SIG-M5 treated with dmso at 0.1 percent for 504 hours (cell line): ENCODE measurements around the gene SFTPB.

Source experiments
- DNase-seq: peaks from one replicate; lab custom pipeline; 2025; ENCODE audit not compliant: unreplicated experiment; lab: John Stamatoyannopoulos, UW

The SFTPB gene

GRCh38 chr2:85702800-85703199, 34.8 kb upstream of the SFTPB start:
- no peak for DNase-seq

GRCh38 chr2:85702172-85702571, 34.2 kb upstream of the SFTPB start:
- DNase-seq, result no peak

- peak; percentile 73 for DNase-seq
These were observed 31.3 kb upstream of the SFTPB start for GRCh38 chr2:85699325-85699724.

GRCh38 chr2:85698880-85699254, 30.9 kb upstream of the SFTPB start:
- DNase-seq, result peak; percentile 98

DNA sequence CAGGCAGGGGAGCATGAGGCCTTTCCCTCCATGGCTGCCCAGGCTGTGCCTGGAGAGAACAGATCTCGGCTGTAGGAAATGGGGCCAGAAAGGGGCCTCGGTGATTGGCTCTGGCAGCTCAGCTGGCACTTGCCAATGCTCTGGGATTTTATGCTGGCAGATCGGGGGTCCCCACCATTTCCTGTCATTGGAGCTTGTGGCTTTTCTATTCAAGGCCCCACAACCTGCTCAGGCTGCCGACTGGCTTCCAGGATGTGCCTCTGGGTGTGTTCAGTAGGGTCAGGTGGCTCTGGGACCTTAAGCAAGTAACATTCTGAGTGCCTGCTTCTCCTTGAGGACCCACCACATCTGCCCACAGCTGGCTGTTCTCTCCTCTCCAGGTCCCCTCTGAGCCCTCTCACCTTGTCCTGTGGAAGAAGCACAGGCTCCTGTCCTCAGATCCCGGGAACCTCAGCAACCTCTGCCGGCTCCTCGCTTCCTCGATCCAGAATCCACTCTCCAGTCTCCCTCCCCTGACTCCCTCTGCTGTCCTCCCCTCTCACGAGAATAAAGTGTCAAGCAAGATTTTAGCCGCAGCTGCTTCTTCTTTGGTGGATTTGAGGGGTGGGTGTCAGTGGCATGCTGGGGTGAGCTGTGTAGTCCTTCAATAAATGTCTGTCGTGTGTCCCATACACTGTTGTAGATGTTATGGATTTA, 30.3 kb upstream of the SFTPB start:
- DNase-seq, result peak; percentile 52

DNA sequence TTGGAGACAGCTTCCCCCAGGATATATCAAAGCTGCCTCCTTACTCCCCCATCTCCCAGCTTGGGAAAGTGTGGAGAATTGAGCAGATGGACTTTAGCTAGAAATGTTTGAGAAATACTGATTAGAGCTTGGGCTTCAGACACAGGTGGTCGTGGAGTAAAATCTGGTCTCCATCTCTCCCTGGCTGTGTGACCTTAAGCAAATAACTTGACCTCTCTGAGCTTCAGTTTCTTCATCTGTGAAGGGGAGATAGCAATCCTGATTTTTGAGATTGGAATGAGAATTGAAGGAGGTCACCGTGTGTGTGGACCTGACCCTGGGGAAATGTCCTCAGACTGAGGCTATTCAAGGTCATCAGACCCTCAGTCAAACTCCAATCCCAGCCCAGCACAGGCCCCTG, 29.7 kb upstream of the SFTPB start:
- no peak for DNase-seq

GRCh38 chr2:85697096-85697495, 29.1 kb upstream of the SFTPB start:
- DNase-seq, result no peak

DNA sequence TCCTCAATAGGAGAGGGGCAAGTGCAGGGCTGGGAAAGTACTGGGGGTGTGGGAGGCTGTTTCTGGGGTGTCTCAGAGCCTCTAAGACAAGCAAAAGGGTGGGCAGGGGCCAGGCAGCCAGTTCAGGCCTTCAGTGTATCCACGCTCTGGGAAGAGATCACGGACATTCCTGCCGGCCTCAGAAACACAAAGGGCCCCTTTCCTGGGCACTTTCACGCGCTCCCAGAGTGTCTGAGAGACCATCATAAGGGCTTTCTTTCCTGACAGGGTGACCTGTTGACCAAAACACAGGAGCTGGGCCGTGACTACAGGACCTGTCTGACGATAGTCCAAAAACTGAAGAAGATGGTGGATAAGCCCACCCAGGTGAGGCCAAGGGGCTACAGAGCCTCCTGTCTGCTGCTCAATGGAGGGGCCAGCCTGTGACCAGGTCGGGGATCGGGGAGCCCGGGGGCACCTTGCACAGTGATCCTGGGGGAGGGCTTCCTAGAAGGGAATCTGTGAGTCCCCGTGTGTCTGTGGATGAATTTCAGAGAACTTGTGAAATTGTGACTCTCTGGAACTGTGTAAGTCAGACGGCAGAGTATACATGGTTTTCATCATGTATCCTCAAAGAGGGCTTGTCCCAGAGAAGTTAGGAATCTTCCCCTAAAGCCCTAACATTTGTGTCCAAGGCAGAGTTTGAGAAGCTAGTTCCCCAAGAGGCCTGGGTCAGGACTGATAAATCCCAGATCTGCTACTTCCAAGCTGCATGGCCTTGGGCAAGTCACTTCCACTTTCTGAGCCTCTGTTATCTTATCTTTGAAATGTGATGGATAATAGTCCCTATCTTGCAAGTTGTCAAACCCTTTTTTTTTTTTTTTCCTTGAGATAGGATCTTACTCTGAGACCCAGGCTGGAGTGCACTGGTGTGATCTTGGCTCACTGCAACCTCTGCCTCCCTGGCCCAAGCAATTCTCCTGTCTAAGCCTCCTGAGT, 28.0 kb upstream of the SFTPB start:
- DNase-seq, result no peak

- no peak for DNase-seq
These were observed 27.1 kb upstream of the SFTPB start for GRCh38 chr2:85695121-85695520.

- DNase-seq, result no peak
These were observed 26.3 kb upstream of the SFTPB start, which contains the start of gene GNLY for GRCh38 chr2:85694052-85695025. Gene GNLY (plus strand): TSS chr2:85694358. CDS start chr2:85694419, 61 bp downstream.

- no peak for DNase-seq
These were observed 24.1 kb upstream of the SFTPB start for GRCh38 chr2:85692039-85692645.

GRCh38 chr2:85690932-85691331, 22.9 kb upstream of the SFTPB start:
- no peak for DNase-seq

- no peak for DNase-seq
These were observed 16.8 kb upstream of the SFTPB start for GRCh38 chr2:85684806-85685205.

DNA sequence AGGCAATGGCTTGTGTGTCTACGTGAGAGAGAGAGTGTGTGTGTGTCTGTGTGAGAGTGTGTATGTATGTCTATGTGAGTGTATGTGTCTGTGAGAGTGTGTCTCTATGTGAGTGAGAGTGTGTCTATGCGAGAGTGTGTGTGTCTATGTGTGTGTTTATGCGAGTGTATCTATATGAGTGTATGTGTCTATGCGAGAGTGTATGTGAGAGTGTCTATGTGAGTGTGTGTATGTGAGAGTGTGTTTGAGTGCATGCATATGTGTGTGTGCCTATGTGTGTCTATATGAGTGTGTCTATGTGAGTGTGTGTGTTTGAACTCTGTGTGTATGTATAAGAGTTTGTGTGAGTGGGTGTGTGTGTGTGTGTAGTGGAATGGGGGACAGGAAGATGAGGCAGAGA, 16.4 kb upstream of the SFTPB start:
- DNase-seq, result no peak

DNA sequence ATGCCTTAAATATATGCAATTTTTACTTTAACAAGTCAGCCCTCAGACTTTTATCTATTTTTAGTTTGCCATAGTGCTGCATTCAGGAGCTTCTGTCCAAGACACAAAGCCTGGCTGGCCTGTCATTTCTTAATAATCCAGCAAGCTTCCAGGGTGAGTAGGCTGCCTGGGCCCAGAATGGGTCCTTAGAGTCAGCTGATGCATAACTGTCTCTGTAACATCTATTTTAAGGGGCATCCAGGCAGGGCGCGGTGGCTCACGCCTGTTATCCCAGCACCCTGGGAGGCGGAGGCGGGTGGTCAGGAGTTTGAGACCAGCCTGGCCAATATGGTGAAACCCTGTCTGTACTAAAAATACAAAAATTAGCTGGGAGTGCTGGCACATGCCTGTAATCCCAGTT, 14.4 kb upstream of the SFTPB start:
- DNase-seq, result no peak

- DNase-seq, result no peak
These were observed 13.8 kb upstream of the SFTPB start for GRCh38 chr2:85681776-85682175.

- no peak for DNase-seq
These were observed 13.4 kb upstream of the SFTPB start for GRCh38 chr2:85681372-85681763.

DNA sequence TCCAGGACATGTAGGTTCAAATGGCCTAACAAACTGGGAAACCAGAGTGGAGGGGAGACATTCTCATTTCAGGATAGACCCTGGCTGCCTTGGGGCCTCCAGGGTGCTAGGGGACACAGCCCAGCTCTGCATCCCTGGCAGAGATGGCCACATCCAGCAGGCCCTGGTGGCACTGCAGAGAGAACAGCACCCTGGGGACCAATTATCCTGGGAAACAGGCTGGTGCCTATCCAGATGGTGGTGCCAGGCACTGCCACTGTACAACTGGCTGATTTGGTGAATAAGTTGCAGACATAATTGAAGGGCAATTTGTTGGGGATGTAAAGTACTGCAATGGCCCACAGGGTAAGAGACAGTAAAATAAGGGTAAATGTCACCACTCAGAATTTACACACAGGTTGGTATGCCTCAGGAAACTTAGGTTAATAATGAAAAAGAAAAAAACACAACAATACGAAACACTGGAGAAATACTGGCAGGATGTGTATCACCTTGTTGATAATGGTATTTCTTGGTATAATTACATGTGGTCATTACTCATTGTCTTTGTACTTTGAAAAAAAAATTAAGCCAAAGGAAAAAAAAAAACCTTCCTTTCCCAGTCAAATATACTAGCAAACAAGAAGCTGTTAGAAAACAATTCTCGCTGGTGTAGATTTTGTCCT, 12.8 kb upstream of the SFTPB start:
- DNase-seq, result no peak

DNA sequence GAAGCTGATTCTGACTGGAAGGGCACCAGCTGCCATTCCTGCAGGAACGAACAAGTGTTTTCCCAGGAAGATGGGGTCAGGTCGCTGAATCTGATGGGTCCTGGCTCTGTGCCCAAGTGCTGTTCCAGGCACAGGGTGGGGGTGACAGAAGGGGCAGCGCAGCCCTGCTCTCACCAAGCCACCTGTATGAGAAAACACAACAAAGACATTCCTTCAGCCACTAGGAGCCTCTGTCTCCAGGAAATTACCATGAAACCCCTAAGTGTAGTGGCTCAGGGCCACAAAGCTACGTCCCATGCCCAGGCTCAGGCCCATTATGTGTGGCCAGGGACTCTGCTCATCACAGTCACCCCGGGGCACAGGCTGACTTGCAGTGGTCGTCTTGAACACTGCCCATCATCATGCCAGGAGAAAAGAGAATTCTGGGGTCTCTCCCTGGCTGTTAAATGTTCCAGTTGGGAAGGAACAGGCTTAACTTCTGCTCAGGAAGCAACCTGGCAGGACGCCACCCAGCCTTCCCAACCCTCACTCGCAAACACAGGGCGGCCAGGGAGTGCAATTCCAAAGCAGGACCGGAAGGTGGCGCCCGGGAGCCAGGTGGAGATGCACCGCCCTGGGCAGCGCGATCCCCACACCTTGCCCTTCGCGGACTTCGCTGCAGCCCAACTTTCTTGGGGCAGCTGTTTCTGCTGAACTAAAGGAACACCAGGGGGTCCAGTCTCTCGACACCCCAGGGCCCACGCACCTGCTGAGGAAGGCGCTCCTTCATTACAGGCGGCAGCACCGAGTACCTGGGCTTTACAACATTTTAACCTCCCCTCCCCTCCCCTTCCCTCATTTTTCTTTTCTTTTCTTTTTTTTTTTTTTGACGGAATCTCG, 11.0 kb upstream of the SFTPB start:
- peak; percentile 45 for DNase-seq
